ENCODE measurements around the gene ZNF451. TPM values are rescaled to one million over a fixed set of nuclear protein-coding genes. Genes with fewer than 3 reads are reported as not detected.

The ZNF451 gene
- total and polyA plus RNA-seq, 2 donors (not counting 3 experiments of a cell fraction or from before 2014, with no cell fraction given): 9.9 to 64.4 TPM

GRCh38 chr6:57142178-57142525 lies 52.2 kb downstream of the ZNF451 start:
- Histone ChIP-seq H2AFZ (ENCODE audit: low read depth, low read length) (no peak overlapping the region), H3K79me2 (ENCODE audit: control insufficient read depth, insufficient read depth, low read length) (no peaks in the 10 kb centered on the region), H4K20me1 (replicated peaks; ENCODE audit: control insufficient read depth, extremely low read depth, insufficient read depth, low read length) (no peaks in the 10 kb centered on the region), H3K9me3 (replicated peaks; ENCODE audit: control insufficient read depth, insufficient read depth, low read length) (no peaks in the 10 kb centered on the region), H3K36me3 (ENCODE audit: control insufficient read depth in 2 of 2, extremely low read depth in 1 of 2, insufficient read depth in 2 of 2, low read length in 2 of 2) (peaks cover 0 to 2% of the 10 kb centered on the region in 2 experiments), H3K4me2 (ENCODE audit: insufficient read depth, low read length) (no peak overlapping the region), H3K9me1 (replicated peaks; ENCODE audit: control insufficient read depth, extremely low read depth, insufficient read depth, low read length) (no peaks in the 10 kb centered on the region), H3K9ac (replicated peaks; ENCODE audit: extremely low read depth, insufficient read depth, low read length) (no peak overlapping the region), H3K4me1 (ENCODE audit: control insufficient read depth, extremely low read depth, insufficient read depth, low read length) (no peaks in the 10 kb centered on the region), H3K27me3 (ENCODE audit: control insufficient read depth in 2 of 2, insufficient read depth in 2 of 2, low read length in 2 of 2) (no peaks in the 10 kb centered on the region), H3K4me3 (replicated peaks in 1 of 3; ENCODE audit: insufficient read depth in 1 of 3, low read depth in 1 of 3, low read length in 3 of 3) (no peak overlapping the region), H3K27ac (ENCODE audit: insufficient read depth, low read depth, low read length) (no peak overlapping the region)
- TF ChIP-seq MAX (IDR thresholded peaks at IDR 0.05; ENCODE audit: insufficient read depth, insufficient read length): no peak
- no peak for TF ChIP-seq POLR2A (IDR thresholded peaks at IDR 0.05; ENCODE audit: low read depth, low read length)
- no peak for TF ChIP-seq CTCF (IDR thresholded peaks at IDR 0.05; ENCODE audit: extremely low read depth in 1 of 2, insufficient read depth in 1 of 2, low read depth in 1 of 2, low read length in 2 of 2)
- TF ChIP-seq MYC (IDR thresholded peaks at IDR 0.05; ENCODE audit: low read depth, low read length): no peak
- no peak for TF ChIP-seq JUN (IDR thresholded peaks at IDR 0.05; ENCODE audit: borderline replicate concordance, insufficient read depth, insufficient read length, low read depth)
- no peak for TF ChIP-seq FOS (IDR thresholded peaks at IDR 0.05; ENCODE audit: borderline replicate concordance, insufficient read depth, low read length)
- TF ChIP-seq POLR2AphosphoS5 (IDR thresholded peaks at IDR 0.05; ENCODE audit: insufficient read depth, low read depth, low read length): no peak
- TF ChIP-seq GATA2 (IDR thresholded peaks at IDR 0.05; ENCODE audit: insufficient read depth, insufficient read length, low read depth, low read length): no peak
- no peak for TF ChIP-seq EZH2 (IDR thresholded peaks at IDR 0.05; ENCODE audit: borderline replicate concordance, low read depth, low read length, severe bottlenecking)
- BruUV-seq (replicated peaks): no TSS peak
- ChIA-PET POLR2A (interaction anchor here (0.6 kb wide), 1 partner anchor 48 kb away, joined by 3 read pairs; no protein-coding TSS in a partner anchor), CTCF (no interaction called here)
- dilution Hi-C loops (cut with MboI; ENCODE audit: extremely low pct_ligation_motif_present, low sequenced_read_pairs) (no loop called here), intact Hi-C loops (cut with micrococcal nuclease) (no loop called here)
- no peak for FAIRE-seq
- DNase-seq (ENCODE audit: low read depth, low spot score): no peak
